Mesodermal cell (in vitro differentiated cells): ENCODE data around the gene CLCF1.
"Not testable (repeated sequence)": the region's sequence is repeated elsewhere in the genome, so short reads cannot be mapped to it uniquely, and the experiment has no call there.

ENCODE experiments used
- H3K27ac ChIP-seq: 2 replicates; pipeline ENCODE4 v1.7.0; 2013; ENCODE audit warnings: mild to moderate bottlenecking, low read depth, low read length, moderate library complexity; ENCODE audit not compliant: severe bottlenecking
- H3K36me3 ChIP-seq: 2 replicates; pipeline ENCODE4 v1.7.1; 2013; ENCODE audit warnings: mild to moderate bottlenecking, low read length, moderate library complexity; ENCODE audit not compliant: control insufficient read depth, insufficient read depth
- H3K4me1 ChIP-seq: one replicate; pipeline ENCODE4 v1.7.1; 2013; ENCODE audit warnings: mild to moderate bottlenecking, low read length; ENCODE audit not compliant: insufficient read depth, control insufficient read depth, poor library complexity, severe bottlenecking
- H3K4me3 ChIP-seq: 2 replicates; pipeline ENCODE4 v1.7.0; 2013; ENCODE audit warnings: low read length, control low read depth, mild to moderate bottlenecking; ENCODE audit not compliant: insufficient read depth, poor library complexity, severe bottlenecking; ENCODE audit errors: extremely low read depth
- H3K9me3 ChIP-seq: 2 replicates; pipeline ENCODE4 v1.7.1; 2013; ENCODE audit warnings: mild to moderate bottlenecking, low read length, moderate library complexity; ENCODE audit not compliant: control insufficient read depth
- WGBS, 2 experiments: methylation state at CpG; one replicate each; pipeline ENCODE4 v1.1.5; 2013; ENCODE audit warnings: missing lambda C conversion rate in 2 of 2; ENCODE audit not compliant: insufficient coverage in 2 of 2; 5-methylcytosine and 5-hydroxymethylcytosine counted together

The CLCF1 gene

DNA sequence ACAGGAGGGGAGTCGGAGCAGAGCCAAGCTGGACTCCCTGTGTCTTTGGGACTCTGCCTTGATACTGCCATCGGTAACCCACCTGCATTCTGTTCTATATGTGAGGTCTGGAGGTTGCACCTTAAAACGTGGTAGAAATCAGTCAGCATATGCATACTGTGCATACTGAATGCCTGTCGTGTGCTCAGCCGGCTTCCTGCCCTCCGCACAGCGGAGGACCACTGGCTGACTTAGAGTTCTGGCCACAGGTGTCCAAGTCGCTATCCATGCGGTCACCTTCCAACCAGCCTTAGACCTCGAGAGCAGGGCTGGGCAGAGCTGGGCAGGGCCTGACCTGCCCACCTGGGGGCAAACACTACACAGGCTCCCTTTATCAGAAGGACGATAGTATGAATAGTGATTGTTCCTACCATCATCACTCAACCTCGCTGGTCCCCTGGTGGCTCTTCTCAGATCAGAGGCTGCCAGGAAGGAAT, 34.3 kb upstream of the CLCF1 start:
- Histone ChIP-seq H3K27ac (no peak overlapping the region), H3K36me3 (no peaks in the 10 kb centered on the region), H3K4me1 (peaks cover 7% of the 10 kb centered on the region), H3K4me3 (no peak overlapping the region), H3K9me3 (no peaks in the 10 kb centered on the region)
- 88 to 89% methylated on average over 10 to 12 of the region's 12 CpGs for WGBS, 2 experiments

GRCh38 chr11:67406969-67407687, 33.7 kb upstream of the CLCF1 start:
- 83 to 85% methylated on average over 7 to 9 of the region's 12 CpGs for WGBS, 2 experiments
- no peak overlapping the region for H3K4me3 ChIP-seq
- H3K9me3 ChIP-seq = no peaks in the 10 kb centered on the region
- H3K27ac ChIP-seq = no peak overlapping the region
- H3K36me3 ChIP-seq = no peaks in the 10 kb centered on the region
- peaks cover 10% of the 10 kb centered on the region for H3K4me1 ChIP-seq

DNA sequence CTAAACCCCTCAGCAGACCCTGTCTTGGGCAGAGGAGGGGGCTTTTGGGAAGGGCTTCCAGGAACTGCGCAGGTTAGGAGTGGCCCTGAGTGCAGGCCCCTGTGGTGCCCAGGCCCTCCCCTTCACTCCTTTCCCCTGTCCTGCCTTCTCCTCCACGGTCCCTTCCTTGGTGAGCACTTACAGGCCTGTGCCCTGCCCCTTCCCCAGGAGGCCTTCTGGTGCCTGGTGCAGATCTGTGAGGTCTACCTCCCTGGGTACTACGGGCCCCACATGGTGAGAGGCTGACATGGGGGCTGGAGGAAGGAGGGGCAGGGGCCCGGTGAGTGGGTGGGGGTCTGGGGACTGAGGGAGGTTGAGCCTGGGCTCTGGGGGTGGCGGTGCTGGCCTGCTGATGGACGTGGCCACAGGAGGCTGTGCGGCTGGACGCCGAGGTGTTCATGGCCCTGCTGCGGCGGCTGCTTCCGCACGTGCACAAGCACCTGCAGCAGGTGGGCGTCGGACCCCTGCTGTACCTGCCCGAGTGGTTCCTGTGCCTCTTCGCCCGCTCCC, 33.1 kb upstream of the CLCF1 start:
- Histone ChIP-seq H3K4me3 (no peak overlapping the region), H3K9me3 (no peaks in the 10 kb centered on the region), H3K4me1 (peaks cover 12% of the 10 kb centered on the region), H3K27ac (no peak overlapping the region), H3K36me3 (no peaks in the 10 kb centered on the region)
- 88 to 91% methylated on average over 14 to 17 of the region's 18 CpGs for WGBS, 2 experiments

- WGBS, 2 experiments = 91 to 93% methylated on average over 6 to 8 of the region's 9 CpGs
- no peak overlapping the region for H3K27ac ChIP-seq
- no peaks in the 10 kb centered on the region for H3K9me3 ChIP-seq
- H3K4me3 ChIP-seq = no peak overlapping the region
- H3K4me1 ChIP-seq = peaks cover 12% of the 10 kb centered on the region
- no peaks in the 10 kb centered on the region for H3K36me3 ChIP-seq
Observed at GRCh38 chr11:67405688-67406339, 32.4 kb upstream of the CLCF1 start.

DNA sequence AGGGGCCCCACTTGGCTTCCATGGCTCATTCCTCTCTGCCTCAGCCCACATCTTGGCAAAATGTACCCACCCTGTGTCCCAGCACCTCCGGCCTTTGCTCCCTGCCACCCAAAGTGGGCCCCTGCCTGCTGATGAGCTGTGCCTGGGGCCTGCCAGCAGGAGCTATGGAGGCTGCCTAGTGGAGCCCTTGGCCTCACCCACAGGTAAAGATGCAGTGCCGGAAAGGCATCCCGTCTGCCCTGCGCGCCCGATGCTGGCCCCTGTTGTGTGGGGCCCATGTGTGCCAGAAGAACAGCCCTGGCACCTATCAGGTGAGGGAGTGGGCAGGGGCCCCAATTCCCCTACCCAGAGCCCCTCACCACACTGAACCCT, 31.8 kb upstream of the CLCF1 start:
- Histone ChIP-seq H3K9me3 (no peaks in the 10 kb centered on the region), H3K4me3 (no peak overlapping the region), H3K27ac (no peak overlapping the region), H3K36me3 (peaks cover 4% of the 10 kb centered on the region), H3K4me1 (peaks cover 12% of the 10 kb centered on the region)
- 86 to 92% methylated on average over 1 to 2 of the region's 6 CpGs for WGBS, 2 experiments

GRCh38 chr11:67404515-67405195, 31.3 kb upstream of the CLCF1 start:
- no peak overlapping the region for H3K27ac ChIP-seq
- H3K9me3 ChIP-seq = no peaks in the 10 kb centered on the region
- 82 to 93% methylated on average over 10 to 13 of the region's 13 CpGs for WGBS, 2 experiments
- H3K4me3 ChIP-seq = no peak overlapping the region
- H3K36me3 ChIP-seq = peaks cover 9% of the 10 kb centered on the region
- H3K4me1 ChIP-seq = peaks cover 12% of the 10 kb centered on the region

DNA sequence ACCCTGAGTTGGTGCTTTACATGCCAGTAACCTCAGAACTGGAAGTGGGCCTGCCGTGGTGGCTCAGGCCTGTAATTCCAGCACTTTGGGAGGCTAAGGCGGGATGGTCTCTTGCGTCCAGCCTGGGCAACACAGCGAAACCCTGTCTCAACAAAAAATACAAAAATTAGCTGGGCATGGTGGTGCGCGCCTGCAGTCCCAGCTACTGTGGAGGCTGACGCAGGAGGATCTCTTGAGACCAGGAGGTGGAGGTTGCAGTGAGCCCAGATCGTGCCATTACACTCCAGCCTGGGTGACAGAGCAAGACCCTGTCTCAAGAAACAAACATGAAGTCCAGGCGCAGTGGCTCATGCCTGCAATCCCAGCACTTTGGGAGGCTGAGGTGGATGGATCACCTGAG, 29.7 kb upstream of the CLCF1 start:
- 98% methylated on average over 5 to 8 of the region's 9 CpGs for WGBS, 2 experiments
- H3K4me1 ChIP-seq = peaks cover 14% of the 10 kb centered on the region
- not testable (repeated sequence) for H3K27ac ChIP-seq, H3K4me3 ChIP-seq, H3K9me3 ChIP-seq
- peaks cover 24% of the 10 kb centered on the region for H3K36me3 ChIP-seq

DNA sequence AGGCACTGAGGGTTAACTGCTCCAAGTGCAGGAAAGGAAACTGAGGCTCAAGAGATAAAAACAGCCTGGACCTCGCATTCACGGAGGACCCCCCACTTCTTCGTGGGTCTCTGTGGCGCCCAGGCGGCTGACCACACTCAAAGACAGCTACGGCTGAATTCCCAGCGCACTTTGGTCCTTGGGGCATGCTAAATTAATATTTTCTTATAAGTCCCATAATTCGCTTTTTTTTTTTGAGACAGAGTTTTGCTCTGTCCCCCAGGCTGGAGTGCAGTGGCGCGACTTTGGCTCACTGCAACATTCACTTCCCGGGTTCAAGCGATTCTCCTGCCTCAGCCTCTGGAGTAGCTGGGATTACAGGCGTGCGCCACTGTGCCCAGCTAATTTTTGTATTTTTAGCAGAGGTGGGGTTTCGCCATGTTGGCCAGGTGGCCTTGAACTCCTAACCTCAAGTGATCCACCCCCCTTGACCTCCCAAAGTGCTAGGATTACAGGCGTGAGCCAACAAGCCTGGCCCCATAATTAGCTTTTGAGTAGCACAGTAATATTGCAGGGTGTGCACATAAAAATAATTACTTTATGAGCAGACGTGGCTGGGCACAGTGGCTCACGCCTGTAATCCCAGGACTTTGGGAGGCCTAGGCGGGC, 28.9 kb upstream of the CLCF1 start:
- peaks cover 32% of the 10 kb centered on the region for H3K36me3 ChIP-seq
- not testable (repeated sequence) for H3K4me3 ChIP-seq, H3K9me3 ChIP-seq
- peaks cover 18% of the 10 kb centered on the region for H3K4me1 ChIP-seq
- 86 to 92% methylated on average over 15 to 19 of the region's 19 CpGs for WGBS, 2 experiments
- H3K27ac ChIP-seq = peak overlapping the region; percentile 83

DNA sequence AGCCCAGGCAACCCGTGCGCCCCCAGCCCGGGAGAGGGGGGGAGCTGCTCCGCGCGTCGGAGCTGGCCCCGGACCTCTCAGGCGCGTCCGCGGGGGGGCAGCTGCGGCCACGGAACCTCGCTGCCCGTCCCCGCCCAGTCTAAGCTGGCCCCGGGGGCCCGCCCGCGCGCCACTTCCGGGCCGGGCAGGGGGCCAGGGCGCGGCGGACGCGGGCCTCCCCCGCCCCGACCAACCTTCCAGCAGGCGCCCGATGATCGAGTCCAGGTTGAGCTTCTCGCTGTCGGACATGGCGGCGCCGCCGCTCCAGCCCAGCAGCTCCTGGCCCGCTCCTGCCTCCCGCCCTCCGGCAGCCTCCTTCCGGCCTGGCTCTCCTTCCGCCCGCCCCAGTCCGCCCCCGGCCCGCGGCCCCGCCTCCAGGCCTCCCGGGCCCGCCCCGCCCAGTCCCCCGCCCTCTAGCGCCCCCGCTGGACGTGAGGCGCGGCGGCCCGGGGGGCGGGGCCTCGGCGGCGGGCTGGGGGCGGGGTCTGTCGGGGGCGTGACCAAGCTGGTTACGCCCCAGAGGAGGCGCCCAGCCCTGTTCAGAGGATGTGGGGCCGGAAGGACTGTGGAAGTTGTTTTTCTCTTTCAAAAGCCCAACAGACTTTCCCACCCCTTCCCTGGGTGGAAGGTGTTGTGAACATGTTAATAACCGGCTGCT, 28.2 kb upstream of the CLCF1 start, which contains the start of gene PPP1CA:
PPP1CA (minus strand) TSS at position 364 of the 697 bp plus-strand sequence; CDS start at position 288, 76 bp downstream.
- H3K27ac ChIP-seq = peak within 1 kb of the TSS; percentile 83

More for the DNA sequence above, 28.2 kb upstream of the CLCF1 start, which contains the start of gene PPP1CA:
- Histone ChIP-seq H3K4me1 (peaks cover 23% of the 10 kb centered on the region), H3K36me3 (peaks cover 38% of the 10 kb centered on the region), H3K9me3 (no peaks in the 10 kb centered on the region), H3K4me3 (peak within 1 kb of the TSS; percentile 82)
- 0 to 1% methylated on average over 25 to 38 of the region's 73 CpGs for whole genome bisulfite sequencing, 2 experiments
